H9 (cell line): ENCODE measurements around the gene ZNF280C. TPM values are rescaled to one million over a fixed set of nuclear protein-coding genes. Genes with fewer than 3 reads are reported as not detected.

Experiments
- DNase-seq: peaks from one replicate; pipeline ENCODE4 v3.0.0-alpha.2; 2017
- H2AFZ ChIP-seq: one replicate; pipeline ENCODE4 v1.6.1; 2013; ENCODE audit warnings: mild to moderate bottlenecking, low read length, control low read depth, moderate library complexity
- H2AK5ac ChIP-seq: 2 replicates; pipeline ENCODE4 v1.6.1; 2013; ENCODE audit warnings: low read length, control low read depth, mixed read lengths; ENCODE audit not compliant: insufficient read length
- H2BK120ac ChIP-seq: one replicate; pipeline ENCODE4 v1.6.1; 2013; ENCODE audit warnings: low read depth, mild to moderate bottlenecking, low read length, control low read depth, inconsistent platforms; ENCODE audit not compliant: poor library complexity, severe bottlenecking
- H2BK12ac ChIP-seq: 2 replicates; pipeline ENCODE4 v1.6.1; 2013; ENCODE audit warnings: low read length, control low read depth, mixed read lengths, low read depth; ENCODE audit not compliant: insufficient read length
- H2BK15ac ChIP-seq: 2 replicates; pipeline ENCODE4 v1.6.1; 2013; ENCODE audit warnings: low read depth, low read length, control low read depth
- H2BK20ac ChIP-seq: one replicate; pipeline ENCODE4 v1.6.1; 2013; ENCODE audit warnings: low read depth, mild to moderate bottlenecking, low read length, control low read depth, inconsistent platforms; ENCODE audit not compliant: poor library complexity, severe bottlenecking
- H2BK5ac ChIP-seq: 2 replicates; pipeline ENCODE4 v1.6.1; 2013; ENCODE audit warnings: low read length, control low read depth, mixed read lengths; ENCODE audit not compliant: insufficient read length
- H3K14ac ChIP-seq: 2 replicates; pipeline ENCODE4 v1.6.1; 2013; ENCODE audit warnings: low read length, control low read depth; ENCODE audit not compliant: insufficient read depth
- H3K18ac ChIP-seq: 2 replicates; pipeline ENCODE4 v1.6.1; 2013; ENCODE audit warnings: low read depth, mild to moderate bottlenecking, mixed read lengths, low read length, control low read depth; ENCODE audit not compliant: insufficient read length
- H3K23ac ChIP-seq: 2 replicates; pipeline ENCODE4 v1.6.1; 2013; ENCODE audit warnings: low read length, control low read depth, mixed read lengths, low read depth; ENCODE audit not compliant: insufficient read length
- H3K23me2 ChIP-seq: 2 replicates; pipeline ENCODE4 v1.6.1; 2013; ENCODE audit warnings: low read depth, mild to moderate bottlenecking, mixed read lengths, low read length, control low read depth; ENCODE audit not compliant: insufficient read length, poor library complexity, severe bottlenecking
- H3K27ac ChIP-seq: 2 replicates; pipeline ENCODE4 v1.5.1; 2013; ENCODE audit warnings: low read length, control low read depth, mixed read lengths, low read depth; ENCODE audit not compliant: insufficient read length
- H3K27me3 ChIP-seq: 2 replicates; pipeline ENCODE4 v1.6.1; 2013; ENCODE audit warnings: low read length, control low read depth, inconsistent platforms; ENCODE audit not compliant: insufficient read depth
- H3K4ac ChIP-seq: 2 replicates; pipeline ENCODE4 v1.6.1; 2013; ENCODE audit warnings: low read depth, mild to moderate bottlenecking, control low read depth, inconsistent platforms, low read length, moderate library complexity
- H3K4me1 ChIP-seq: 2 replicates; pipeline ENCODE4 v1.6.1; 2013; ENCODE audit warnings: low read length, control low read depth, inconsistent platforms; ENCODE audit not compliant: insufficient read depth
- H3K4me2 ChIP-seq: 2 replicates; pipeline ENCODE4 v1.6.1; 2013; ENCODE audit warnings: low read length, control low read depth, mixed read lengths; ENCODE audit not compliant: insufficient read length, insufficient read depth
- H3K56ac ChIP-seq: 2 replicates; pipeline ENCODE4 v1.6.1; 2013; ENCODE audit warnings: low read depth, mild to moderate bottlenecking, mixed read lengths, low read length, control low read depth; ENCODE audit not compliant: insufficient read length
- H3K79me1 ChIP-seq: 2 replicates; pipeline ENCODE4 v1.6.1; 2013; ENCODE audit warnings: low read depth, mild to moderate bottlenecking, moderate library complexity, low read length, control low read depth, inconsistent platforms; ENCODE audit not compliant: insufficient read depth, poor library complexity, severe bottlenecking
- H3K79me2 ChIP-seq: 2 replicates; pipeline ENCODE4 v1.6.1; 2013; ENCODE audit warnings: low read length, control low read depth, inconsistent platforms; ENCODE audit not compliant: insufficient read depth
- H3K9ac ChIP-seq: 2 replicates; pipeline ENCODE4 v1.6.1; 2013; ENCODE audit warnings: low read length, control low read depth, mixed read lengths; ENCODE audit not compliant: insufficient read length; ENCODE audit errors: extremely low read depth
- H3K9me3 ChIP-seq: one replicate; pipeline ENCODE4 v1.6.1; 2013; ENCODE audit warnings: low read depth, low read length, inconsistent platforms; ENCODE audit not compliant: control insufficient read depth
- H3T11ph ChIP-seq: one replicate; pipeline ENCODE4 v1.6.1; 2013; ENCODE audit warnings: mild to moderate bottlenecking, low read length, control low read depth, inconsistent platforms
- H4K20me1 ChIP-seq: one replicate; pipeline ENCODE4 v1.6.1; 2013; ENCODE audit not compliant: control insufficient read depth, insufficient read length, insufficient read depth
- H4K5ac ChIP-seq: 2 replicates; pipeline ENCODE4 v1.6.1; 2013; ENCODE audit warnings: low read depth, mild to moderate bottlenecking, mixed read lengths, low read length, control low read depth; ENCODE audit not compliant: insufficient read length
- H4K8ac ChIP-seq: replicated peaks from 2 replicates; pipeline ENCODE4 v1.6.1; 2013; ENCODE audit warnings: low read length, control low read depth, mixed read lengths, low read depth; ENCODE audit not compliant: insufficient read length
- H4K91ac ChIP-seq: 2 replicates; pipeline ENCODE4 v1.6.1; 2013; ENCODE audit warnings: low read depth, mild to moderate bottlenecking, moderate library complexity, mixed read lengths, low read length, control low read depth; ENCODE audit not compliant: insufficient read length
- H3K27ac Mint-ChIP-seq, 3 experiments: 2 replicates in 2 of 3; 3 replicates in 1 of 3; pipeline ENCODE4 v1.8.0; 2020 to 2021; ENCODE audit warnings: mixed read lengths in 3 of 3, mild to moderate bottlenecking in 1 of 3, moderate library complexity in 1 of 3
- H3K27me3 Mint-ChIP-seq: 2 replicates; pipeline ENCODE4 v1.8.0; 2021; ENCODE audit warnings: low read depth, mild to moderate bottlenecking, moderate library complexity, mixed read lengths
- H3K36me3 Mint-ChIP-seq, 3 experiments: 2 replicates in 2 of 3; 3 replicates in 1 of 3; pipeline ENCODE4 v1.8.0; 2020 to 2021; ENCODE audit warnings: low read depth in 3 of 3, mixed read lengths in 3 of 3; ENCODE audit not compliant: insufficient read depth in 1 of 3
- H3K4me1 Mint-ChIP-seq, 2 experiments: 2 replicates each; pipeline ENCODE4 v1.8.0; 2020; ENCODE audit warnings: mixed read lengths in 2 of 2
- H3K4me3 Mint-ChIP-seq, 2 experiments: 2 replicates in 1 of 2; 3 replicates in 1 of 2; pipeline ENCODE4 v1.8.0; 2020 to 2021; ENCODE audit warnings: mild to moderate bottlenecking in 2 of 2, mixed read lengths in 2 of 2, moderate library complexity in 1 of 2
- H3K9me3 Mint-ChIP-seq, 2 experiments: 2 replicates in 1 of 2; 3 replicates in 1 of 2; pipeline ENCODE4 v1.8.0; 2020; ENCODE audit warnings: mild to moderate bottlenecking in 2 of 2, mixed read lengths in 2 of 2, moderate library complexity in 1 of 2
- CTCF ChIP-seq: fragments of 200-600 bp; sonication (generic); conservative IDR thresholded peaks from 3 replicates; pipeline ENCODE4 v1.8.0; 2021; ENCODE audit warnings: antibody characterized with exemption, mild to moderate bottlenecking
- WGBS: extraction: QIAGEN DNeasy Blood & Tissue Kit; methylation state at CpG from one replicate; pipeline ENCODE4 v1.1.7; 2013; ENCODE audit warnings: missing lambda C conversion rate, low lambda C conversion rate, mixed read lengths; ENCODE audit not compliant: insufficient read length; ENCODE audit errors: extremely low coverage; 5-methylcytosine and 5-hydroxymethylcytosine counted together
- total RNA-seq: library from RNA; stranded (reverse); gene quantifications from 2 replicates; pipeline ENCODE4 v1.2.1, GENCODE V29; 2021

The ZNF280C gene
- total RNA-seq, 1 experiment from 2014 or later = 6.6 TPM

GRCh38 chrX:130261296-130261893 is 7.3 kb downstream of the ZNF280C start:
- Histone ChIP-seq H3K4ac (no peak overlapping the region), H4K91ac (no peak overlapping the region), H3K18ac (no peak overlapping the region), H4K8ac (no peak overlapping the region), H2BK12ac (no peak overlapping the region), H3K27ac (no peak overlapping the region), H3K23me2 (no peaks in the 10 kb centered on the region), H3K56ac (no peak overlapping the region), H4K20me1 (no peaks in the 10 kb centered on the region), H3K14ac (no peak overlapping the region), H2AFZ (no peak overlapping the region), H2AK5ac (no peak overlapping the region), H2BK120ac (no peak overlapping the region), H3K9me3 (peaks cover 7% of the 10 kb centered on the region), H2BK20ac (no peak overlapping the region), H3K27me3 (no peaks in the 10 kb centered on the region), H3K4me1 (no peaks in the 10 kb centered on the region), H3K79me2 (peaks cover 3% of the 10 kb centered on the region; the same call in 1 of the 2 replicates), H3T11ph (no peak overlapping the region), H3K4me2 (no peak overlapping the region), H3K79me1 (no peaks in the 10 kb centered on the region), H2BK15ac (no peak overlapping the region), H2BK5ac (no peak overlapping the region), H4K5ac (no peak overlapping the region), H3K9ac (no peak overlapping the region), H3K23ac (no peak overlapping the region)
- H3K27ac Mint-ChIP-seq = no peak overlapping the region
- DNase-seq = no peak
- H3K9me3 Mint-ChIP-seq = peaks cover 0 to 29% of the 10 kb centered on the region in 2 experiments; a peak in 1 of 5 replicates
- no CpG with 5 or more reads among the region's 4 CpGs for WGBS
- H3K4me1 Mint-ChIP-seq = peaks cover 6 to 16% of the 10 kb centered on the region in 2 experiments
- no peaks in the 10 kb centered on the region for H3K27me3 Mint-ChIP-seq
- TF ChIP-seq CTCF = no peak
- no peak overlapping the region for H3K4me3 Mint-ChIP-seq
- peaks cover 21 to 27% (median 26%) of the 10 kb centered on the region in 3 experiments; a peak in 6 of 7 replicates for H3K36me3 Mint-ChIP-seq
